NCI-H510A treated with DMSO at 0.1 percent for 48 hours (cell line): Measurements from ENCODE around the gene ADRA2B.

Source experiments
- DNase-seq: peaks from one replicate; lab custom pipeline; 2025; lab: John Stamatoyannopoulos, UW

Gene ADRA2B

GRCh38 chr2:96105152-96105915 is 11.0 kb downstream of the ADRA2B start:
- DNase-seq: no peak

GRCh38 chr2:96104487-96104861 is 11.9 kb downstream of the ADRA2B start:
- no peak for DNase-seq

- DNase-seq: no peak
Measured at GRCh38 chr2:96103761-96104486, 12.4 kb downstream of the ADRA2B start.

GRCh38 chr2:96103187-96103601 is 13.2 kb downstream of the ADRA2B start:
- no peak for DNase-seq

- no peak for DNase-seq
Measured at GRCh38 chr2:96102596-96103186, 13.7 kb downstream of the ADRA2B start.

- no peak for DNase-seq
Measured at GRCh38 chr2:96100893-96101304, 15.5 kb downstream of the ADRA2B start.

- no peak for DNase-seq
Measured at GRCh38 chr2:96099861-96100798, 16.2 kb downstream of the ADRA2B start.

GRCh38 chr2:96098900-96099590 is 17.3 kb downstream of the ADRA2B start:
- DNase-seq: no peak

GRCh38 chr2:96097951-96098823 is 18.2 kb downstream of the ADRA2B start:
- DNase-seq: no peak

GRCh38 chr2:96097441-96097840 is 18.9 kb downstream of the ADRA2B start:
- DNase-seq: no peak

- no peak for DNase-seq
Measured at GRCh38 chr2:96095116-96095636, 21.2 kb downstream of the ADRA2B start.

GRCh38 chr2:96093528-96093927 is 22.8 kb downstream of the ADRA2B start:
- no peak for DNase-seq

- no peak for DNase-seq
Measured at GRCh38 chr2:96092951-96093350, 23.4 kb downstream of the ADRA2B start.

- no peak for DNase-seq
Measured at GRCh38 chr2:96092573-96092877, 23.8 kb downstream of the ADRA2B start.

GRCh38 chr2:96091711-96092572 is 24.4 kb downstream of the ADRA2B start:
- no peak for DNase-seq

- no peak for DNase-seq
Measured at GRCh38 chr2:96091141-96091710, 25.1 kb downstream of the ADRA2B start.

GRCh38 chr2:96090196-96090926 is 26.0 kb downstream of the ADRA2B start:
- no peak for DNase-seq
